AG04449 (cell line): Measurements from ENCODE around the gene KANTR.

Source experiments
- CTCF ChIA-PET: fragments of 350-600 bp; formaldehyde crosslinking; extraction: SDS; loops from one replicate; lab custom pipeline; 2021; ENCODE audit warnings: antibody characterized with exemption; lab: Yijun Ruan, JAX
- POLR2A ChIA-PET: fragments of 400-600, 350-600 bp; formaldehyde crosslinking; extraction: SDS; loops from one replicate; lab custom pipeline; 2020; ENCODE audit warnings: antibody characterized with exemption, inconsistent platforms; lab: Yijun Ruan, JAX
- DNase-seq: peaks from one replicate; pipeline ENCODE4 v3.0.0-alpha.2; 2010; ENCODE audit warnings: low read depth, low spot score
- H3K4me3 ChIP-seq: 2 replicates; pipeline ENCODE4 v1.5.1; 2011; ENCODE audit warnings: low read depth, mild to moderate bottlenecking, control low read depth, low read length
- TF ChIP-seq, protein P1 (sequence below): IDR thresholded peaks from one replicate; pipeline ENCODE4 v1.5.1; 2011; ENCODE audit warnings: mild to moderate bottlenecking, moderate library complexity, low read length, control low read depth, inconsistent platforms; ENCODE audit not compliant: insufficient read depth; ENCODE audit errors: missing control alignments

The KANTR gene

DNA sequence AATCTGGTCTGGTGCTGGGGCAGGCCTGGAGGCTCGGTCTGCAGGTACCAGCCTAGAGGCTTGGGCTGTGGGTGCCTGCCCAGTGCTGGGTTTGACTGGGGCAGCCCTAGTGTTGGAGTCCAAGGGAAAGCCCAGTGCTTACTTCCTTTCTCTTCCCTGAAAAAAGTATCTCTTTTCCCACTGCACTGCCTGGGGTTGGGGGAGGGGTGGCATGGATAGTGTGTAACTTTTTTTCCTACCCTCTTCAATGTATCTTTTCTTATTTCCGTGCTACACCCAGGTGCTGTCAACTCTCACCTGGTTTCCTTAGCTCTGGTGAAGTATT lies 21.6 kb downstream of the KANTR start:
- POLR2A ChIA-PET = no interaction called here

DNA sequence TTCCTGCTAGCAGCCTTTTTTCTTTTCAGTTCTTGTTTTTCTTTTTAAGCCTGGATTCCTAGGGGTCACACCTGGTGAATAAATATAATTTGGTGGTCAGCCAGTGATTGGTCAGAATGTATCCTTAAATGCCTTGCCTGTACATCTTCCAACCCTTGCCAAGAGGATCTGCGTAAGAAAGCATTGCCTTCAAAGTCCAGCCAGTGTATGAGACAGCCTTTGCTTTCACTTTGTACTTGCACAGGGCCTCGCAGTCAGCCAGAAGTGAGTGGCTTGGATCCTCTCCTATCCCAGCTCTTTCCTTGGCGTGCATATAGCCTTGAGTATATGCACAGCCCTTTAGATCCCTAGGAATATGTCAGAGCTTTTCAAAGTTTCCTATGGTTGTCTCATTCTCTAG lies 22.2 kb downstream of the KANTR start:
- no peak for DNase-seq
- H3K4me3 ChIP-seq = no peak overlapping the region
- TF ChIP-seq, protein P1, sequence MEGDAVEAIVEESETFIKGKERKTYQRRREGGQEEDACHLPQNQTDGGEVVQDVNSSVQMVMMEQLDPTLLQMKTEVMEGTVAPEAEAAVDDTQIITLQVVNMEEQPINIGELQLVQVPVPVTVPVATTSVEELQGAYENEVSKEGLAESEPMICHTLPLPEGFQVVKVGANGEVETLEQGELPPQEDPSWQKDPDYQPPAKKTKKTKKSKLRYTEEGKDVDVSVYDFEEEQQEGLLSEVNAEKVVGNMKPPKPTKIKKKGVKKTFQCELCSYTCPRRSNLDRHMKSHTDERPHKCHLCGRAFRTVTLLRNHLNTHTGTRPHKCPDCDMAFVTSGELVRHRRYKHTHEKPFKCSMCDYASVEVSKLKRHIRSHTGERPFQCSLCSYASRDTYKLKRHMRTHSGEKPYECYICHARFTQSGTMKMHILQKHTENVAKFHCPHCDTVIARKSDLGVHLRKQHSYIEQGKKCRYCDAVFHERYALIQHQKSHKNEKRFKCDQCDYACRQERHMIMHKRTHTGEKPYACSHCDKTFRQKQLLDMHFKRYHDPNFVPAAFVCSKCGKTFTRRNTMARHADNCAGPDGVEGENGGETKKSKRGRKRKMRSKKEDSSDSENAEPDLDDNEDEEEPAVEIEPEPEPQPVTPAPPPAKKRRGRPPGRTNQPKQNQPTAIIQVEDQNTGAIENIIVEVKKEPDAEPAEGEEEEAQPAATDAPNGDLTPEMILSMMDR = no peak
- POLR2A ChIA-PET = no interaction called here
- CTCF ChIA-PET = no interaction called here

More for the DNA sequence above, 21.6 kb downstream of the KANTR start:
- no peak overlapping the region for H3K4me3 ChIP-seq
- TF ChIP-seq, protein P1 = no peak
- CTCF ChIA-PET = no interaction called here
- no peak for DNase-seq

DNA sequence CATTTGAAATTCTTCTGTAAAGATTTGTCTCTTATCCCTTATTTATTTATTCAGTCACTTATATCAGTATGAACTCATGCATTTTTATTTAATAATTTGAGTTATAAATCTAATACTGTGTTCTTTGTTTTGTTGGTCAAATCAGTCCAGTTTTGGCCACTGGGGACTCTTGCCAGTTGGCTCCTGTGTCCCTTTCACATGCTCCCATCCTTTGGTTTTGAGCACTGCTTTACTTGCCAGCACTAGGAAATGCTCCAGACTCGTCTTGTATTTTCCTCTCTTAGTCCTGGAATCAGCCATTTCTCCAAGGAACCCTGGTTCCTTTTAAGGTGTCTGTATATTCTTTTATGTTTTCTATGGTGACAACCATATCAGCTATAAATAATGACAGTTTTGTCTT lies 28.1 kb downstream of the KANTR start:
- TF ChIP-seq, protein P1 = no peak
- POLR2A ChIA-PET = no interaction called here
- H3K4me3 ChIP-seq = no peak overlapping the region
- no peak for DNase-seq
- CTCF ChIA-PET = no interaction called here

DNA sequence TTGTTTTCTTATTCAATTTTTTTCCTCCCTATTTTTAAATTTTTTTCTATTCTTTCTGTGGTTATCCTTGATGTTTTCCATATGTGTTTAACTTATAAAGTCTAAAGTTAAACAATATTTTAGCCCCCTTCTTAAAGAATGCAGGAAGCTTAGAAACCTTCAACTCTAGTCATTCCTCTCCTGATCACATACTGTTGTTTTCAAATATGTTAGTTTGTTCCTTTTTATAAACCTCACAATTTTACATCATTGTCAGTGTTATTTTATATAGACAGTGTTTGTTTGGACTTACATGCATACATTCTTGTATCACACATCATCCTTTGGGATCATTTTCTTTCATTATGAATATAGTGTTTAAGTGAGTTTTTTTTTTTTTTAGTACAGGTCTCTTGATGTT lies 31.6 kb downstream of the KANTR start:
- POLR2A ChIA-PET = no interaction called here
- TF ChIP-seq, protein P1 = no peak
- no peak for DNase-seq
- CTCF ChIA-PET = no interaction called here
- no peak overlapping the region for H3K4me3 ChIP-seq

DNA sequence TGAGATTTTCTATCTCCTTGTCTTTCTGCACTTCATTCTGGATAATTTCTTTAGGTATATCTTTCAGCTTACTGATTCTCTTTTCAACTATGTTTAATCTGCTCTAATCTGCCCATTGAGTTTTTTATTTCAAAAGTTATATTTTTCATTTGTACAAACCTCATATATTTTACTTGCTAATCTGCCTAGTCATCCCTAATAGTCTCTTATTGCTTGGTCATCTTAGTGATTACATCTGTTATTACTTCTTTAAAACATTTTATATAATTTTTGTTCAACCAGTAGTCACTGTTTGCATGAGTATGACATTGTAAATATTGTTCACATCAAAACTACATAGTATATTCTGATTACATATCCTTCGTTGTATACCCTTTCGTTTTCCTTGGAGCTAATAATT lies 32.4 kb downstream of the KANTR start:
- DNase-seq = no peak
- no peak overlapping the region for H3K4me3 ChIP-seq
- CTCF ChIA-PET = no interaction called here
- TF ChIP-seq, protein P1 = no peak
- POLR2A ChIA-PET = no interaction called here

DNA sequence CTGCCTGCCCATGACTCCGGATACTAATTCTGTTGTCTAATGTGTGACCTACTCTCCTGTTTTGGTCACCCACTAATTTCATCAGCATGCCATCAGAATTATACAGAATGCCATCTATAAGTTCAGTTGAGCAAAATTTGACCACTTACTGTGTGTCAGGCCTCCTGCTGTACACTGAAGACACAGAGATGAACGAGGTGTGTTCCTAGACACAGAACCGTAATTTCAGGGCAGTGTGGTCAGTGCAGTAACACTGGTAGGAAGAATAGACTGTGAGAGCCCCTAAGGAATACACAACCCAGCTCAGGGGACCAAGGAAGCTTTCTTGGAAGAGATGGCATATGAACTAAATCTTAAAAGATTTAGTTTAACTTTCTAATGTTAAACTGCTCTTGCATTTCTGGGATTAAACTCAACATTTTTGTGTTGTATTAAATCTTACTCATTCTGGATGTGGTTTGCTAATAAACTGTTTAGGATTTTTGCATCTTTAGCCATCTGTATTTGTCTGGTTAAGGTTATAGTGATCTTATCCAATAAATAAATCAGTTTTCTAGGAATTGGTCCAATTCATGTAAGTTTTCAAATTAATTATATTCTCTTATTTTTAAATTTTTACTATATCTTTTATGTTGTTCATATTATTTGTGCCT lies 34.3 kb downstream of the KANTR start:
- DNase-seq = no peak
- no peak overlapping the region for H3K4me3 ChIP-seq
- ChIA-PET POLR2A (no interaction called here), CTCF (no interaction called here)
- TF ChIP-seq, protein P1 = no peak
